Fibroblast of skin of scalp (primary cell): Measurements from ENCODE around the gene COPS4.
"Not testable (repeated sequence)": the region's sequence is repeated elsewhere in the genome, so short reads cannot be mapped to it uniquely, and the experiment has no call there.

Source experiments
- DNase-seq: peaks from one replicate; pipeline ENCODE4 v3.0.0-alpha.2; 2013

The COPS4 gene

DNA sequence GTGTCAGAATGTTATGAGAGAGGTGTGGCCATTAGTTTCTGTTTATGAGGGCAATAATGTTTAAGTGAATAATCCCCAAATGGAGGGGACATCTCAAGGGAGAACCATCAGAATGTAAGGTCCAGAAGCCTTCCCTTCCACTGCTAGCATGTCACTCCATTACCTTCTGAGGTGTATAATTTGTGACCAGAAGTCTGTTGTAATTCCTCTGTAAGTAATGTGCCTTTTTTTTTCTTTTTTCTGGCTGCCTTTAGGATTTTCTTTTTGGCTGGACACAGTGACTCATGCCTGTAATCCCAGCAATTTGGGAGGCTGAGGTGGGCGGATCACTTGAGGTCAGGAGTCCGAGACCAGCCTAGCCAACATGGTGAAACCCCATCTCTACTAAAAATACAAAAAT lies 10.8 kb upstream of the COPS4 start:
- DNase-seq: no peak

DNA sequence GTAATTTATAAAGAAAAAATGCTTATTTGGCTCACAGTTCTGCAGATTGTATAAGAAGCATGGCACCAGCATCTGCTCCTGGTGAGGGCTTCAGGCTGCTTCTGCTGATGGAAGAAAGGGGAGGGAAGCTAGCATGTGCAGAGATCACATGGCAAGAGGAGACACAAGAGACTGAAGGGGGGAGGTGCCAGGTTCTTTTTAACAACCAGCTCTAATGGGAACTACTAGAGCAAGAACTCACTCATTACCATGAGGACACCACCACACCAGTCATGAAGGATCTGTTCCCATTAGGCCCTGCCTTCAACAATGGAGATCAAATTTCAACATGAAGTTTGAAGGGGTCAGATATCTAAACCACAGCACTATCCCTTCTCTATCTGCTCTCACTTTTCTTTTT lies 9.4 kb upstream of the COPS4 start:
- DNase-seq: no peak

DNA sequence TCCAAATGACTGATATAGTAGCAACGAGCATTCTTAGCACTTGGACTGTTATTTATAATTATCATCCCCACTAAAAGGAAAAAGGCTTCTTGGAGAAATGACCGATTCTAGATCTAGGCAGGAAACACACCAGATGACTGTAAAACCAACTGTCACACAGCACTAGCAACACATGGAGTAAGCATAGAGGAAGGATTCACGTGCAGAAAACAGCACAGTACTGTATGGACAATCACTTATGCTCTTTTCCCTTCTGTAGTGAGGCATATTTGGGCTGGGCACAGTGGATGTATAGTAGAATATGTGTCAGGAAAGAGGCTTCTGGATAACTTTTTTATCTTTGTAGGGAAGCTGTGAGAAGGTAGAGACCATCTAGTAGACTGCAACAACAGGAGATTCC lies 6.0 kb upstream of the COPS4 start:
- DNase-seq: no peak

DNA sequence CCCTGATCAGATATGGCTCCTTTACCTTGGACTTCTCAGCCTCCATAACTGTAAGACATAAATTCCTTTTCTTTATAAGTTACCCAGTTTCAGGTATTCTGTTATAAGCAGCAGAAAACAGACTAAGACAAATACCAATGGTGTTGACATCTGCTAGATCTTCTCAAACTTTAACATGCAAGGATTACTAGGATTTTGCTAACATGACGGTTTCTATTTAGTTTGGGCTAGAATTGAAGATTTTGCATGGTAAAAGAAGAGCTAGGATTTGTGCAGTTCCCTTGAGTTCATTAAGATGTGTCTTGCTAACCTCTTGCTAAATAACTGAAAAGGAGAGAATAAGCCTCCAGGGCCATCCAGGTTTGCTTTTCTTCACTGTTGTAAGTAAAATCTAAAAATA lies 5.3 kb upstream of the COPS4 start:
- no peak for DNase-seq

DNA sequence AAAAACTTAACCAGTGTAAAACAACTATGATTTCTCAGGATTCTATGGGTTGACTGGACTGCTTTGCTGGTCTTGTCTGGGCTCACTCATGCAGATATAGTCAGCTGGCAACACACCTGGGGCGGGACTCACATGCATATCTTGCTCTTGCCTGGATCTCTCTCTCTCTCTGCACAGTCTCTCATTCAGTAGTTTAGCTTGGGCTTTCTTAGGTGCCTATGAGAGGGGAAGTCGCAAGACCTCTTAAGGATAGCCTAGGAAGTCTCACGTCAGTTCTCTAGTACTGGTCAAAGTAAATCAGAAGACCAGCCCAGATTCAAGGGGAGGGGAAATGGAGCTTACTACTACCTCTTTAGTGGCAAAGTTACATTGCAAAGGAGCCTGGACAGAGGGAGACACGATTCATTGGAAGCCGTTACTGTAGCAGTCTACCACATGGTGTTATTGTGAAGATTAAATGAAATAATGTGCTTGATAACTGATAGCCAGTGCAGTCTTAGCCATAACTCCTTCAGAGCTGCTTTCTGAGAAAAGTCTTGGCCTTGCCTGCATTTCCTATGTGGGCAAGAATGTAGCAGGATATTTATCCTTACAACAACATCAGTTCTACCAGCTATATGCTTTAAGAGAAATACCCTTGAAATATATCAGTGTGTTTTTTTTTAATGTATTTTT lies 2.1 kb downstream of the COPS4 start:
- no peak for DNase-seq

DNA sequence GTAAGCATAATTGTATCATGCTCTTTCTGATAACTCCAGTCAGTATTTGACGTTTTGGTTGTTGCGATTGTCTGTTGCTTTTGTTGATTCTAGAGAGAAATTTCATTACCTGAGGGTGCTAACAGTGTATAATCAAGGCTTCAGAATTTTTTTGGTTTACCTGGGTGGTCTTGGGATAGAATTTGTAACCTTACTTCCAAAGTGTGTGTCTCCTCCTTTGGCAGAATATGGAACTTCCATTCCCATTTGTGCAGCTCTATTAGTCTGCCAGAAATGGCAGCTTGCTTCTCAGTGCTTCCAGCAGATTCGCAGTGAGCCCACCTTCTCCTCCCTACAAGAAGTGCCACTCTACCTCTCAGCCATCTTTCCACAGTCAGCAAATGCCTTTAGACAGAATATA lies 5.3 kb downstream of the COPS4 start:
- DNase-seq: no peak

DNA sequence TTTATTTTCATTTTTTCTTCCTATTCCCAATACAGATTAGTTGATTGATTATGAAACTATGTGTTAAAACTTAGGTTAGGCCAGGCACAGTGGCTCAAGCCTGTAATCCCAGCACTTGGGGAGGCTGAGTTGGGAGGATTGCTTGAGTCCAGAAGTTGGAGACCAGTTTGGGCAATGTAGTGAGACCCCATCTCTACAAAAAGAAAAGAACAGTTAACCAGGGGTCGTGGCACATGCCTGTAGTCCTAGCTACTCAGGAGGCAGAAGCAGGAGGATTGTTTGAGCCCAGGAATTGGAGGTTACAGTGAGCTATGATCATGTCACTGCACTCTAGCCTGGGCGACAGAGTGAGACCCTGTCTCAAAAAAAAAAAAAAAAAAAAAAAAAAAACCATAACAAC lies 8.2 kb downstream of the COPS4 start:
- not testable (repeated sequence) for DNase-seq

DNA sequence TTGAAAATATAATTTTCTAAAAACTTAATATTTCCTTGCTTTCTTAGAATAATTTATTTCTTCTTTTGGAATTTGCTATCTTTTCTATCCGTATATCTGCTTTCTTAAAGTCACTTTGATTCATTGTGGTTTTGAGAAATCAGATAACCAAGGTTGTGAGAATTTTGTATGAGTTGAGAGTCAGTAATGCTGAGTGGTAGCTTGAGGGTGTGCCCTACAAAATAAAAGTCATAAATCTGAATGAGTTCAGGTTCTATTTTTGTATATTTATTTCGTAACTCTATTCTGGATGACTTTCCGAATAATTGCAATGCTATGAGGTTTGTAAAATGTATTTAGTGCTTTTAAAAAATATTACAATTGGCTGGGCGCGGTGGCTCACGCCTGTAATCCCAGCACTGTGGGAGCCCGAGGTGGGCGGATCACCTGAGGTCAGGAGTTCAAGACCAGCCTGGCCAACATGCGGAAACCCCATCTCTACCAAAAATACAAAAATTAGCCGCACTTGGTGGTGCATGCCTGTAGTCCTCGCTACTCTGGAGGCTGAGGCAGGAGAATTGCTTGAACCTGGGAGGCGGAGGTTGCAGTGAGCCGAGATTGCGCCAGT lies 8.9 kb downstream of the COPS4 start:
- peak; percentile 31 for DNase-seq

DNA sequence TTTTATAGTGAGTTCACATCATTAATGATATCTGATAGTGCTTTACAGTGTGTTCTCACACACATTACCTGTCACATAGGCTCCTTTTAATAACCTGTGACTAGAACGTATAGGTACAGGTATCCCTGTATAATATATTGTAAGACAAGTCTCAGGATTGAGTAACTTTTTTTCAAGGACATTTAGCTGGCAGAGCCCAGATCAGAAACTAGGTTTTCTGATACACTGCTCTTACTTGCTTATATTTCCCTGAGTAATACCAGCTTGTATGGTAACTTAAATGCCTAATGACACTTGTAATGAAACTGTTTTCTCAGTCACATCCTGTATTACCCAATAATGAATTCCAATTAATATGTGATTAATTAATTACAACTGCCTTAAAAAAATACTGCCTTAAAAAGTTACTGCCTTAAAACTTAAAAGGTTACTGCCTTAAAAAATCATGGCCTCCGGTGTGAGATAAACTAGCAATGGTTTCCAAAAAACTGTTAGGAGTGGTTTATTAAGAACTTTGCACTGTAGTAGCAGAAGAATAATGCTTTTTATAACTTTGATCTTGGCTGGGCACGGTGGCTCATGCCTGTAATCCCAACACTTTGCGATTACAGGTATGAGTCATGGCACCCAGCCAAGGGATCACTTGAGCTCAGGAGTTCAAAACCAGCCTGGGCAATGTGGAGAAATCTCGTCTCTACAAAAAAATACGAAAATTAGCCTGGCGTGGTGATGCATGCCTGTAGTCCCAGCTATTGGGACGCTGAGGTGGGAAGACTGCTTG lies 11.9 kb downstream of the COPS4 start:
- DNase-seq: no peak

DNA sequence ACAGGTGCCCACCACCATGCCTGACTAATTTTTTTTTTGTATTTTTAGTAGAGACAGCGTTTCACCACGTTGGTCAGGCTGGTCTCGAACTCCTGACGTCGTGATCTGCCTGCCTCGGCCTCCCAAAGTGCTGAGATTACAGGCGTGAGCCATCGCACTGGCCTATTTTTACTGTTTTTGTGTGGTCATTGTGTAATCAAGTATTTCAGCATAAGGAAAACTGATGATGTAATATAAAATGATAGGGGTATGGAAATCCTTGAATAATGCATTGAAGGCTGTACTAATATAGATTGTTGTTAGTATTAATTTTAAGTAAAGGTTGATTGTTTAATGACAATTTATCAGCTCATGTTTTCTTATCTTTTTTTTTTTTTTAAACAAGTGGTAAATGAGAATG lies 13.8 kb downstream of the COPS4 start:
- not testable (repeated sequence) for DNase-seq

DNA sequence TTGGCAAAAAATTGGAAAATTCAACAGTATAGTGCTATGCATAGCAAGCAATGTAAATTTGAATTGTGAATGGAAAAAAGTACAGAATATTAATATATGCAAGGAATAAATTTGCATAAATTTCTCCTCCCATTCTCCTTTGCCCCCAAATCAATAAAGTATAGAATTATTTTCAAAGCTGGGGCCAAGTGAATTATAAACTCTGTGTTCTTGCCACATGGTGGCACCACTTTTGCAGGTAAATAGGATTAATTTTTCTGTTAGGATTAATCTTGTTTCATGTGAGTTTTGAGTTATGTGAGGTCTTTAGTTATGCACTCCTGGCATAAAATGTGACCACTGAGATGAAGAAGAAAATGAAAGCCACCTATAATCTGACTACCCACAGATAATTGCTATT lies 19.9 kb downstream of the COPS4 start:
- peak; percentile 17 for DNase-seq

DNA sequence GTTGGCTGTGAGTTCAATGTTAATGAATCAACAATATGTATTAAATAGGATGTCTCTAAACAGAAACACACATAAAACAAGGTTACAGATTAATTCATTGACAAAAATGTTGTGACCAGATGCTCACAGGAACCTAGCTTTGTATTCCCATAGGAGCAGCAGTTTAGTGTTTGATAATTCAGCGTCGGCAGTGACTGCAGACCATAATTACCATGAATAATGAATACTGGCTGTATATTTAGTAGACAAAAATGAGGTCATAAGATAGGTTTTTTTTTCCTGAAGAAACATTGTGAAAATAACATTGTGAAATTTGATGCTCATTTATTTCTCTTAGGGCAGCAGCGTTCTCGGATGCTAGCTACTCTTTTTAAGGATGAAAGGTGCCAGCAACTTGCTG lies 27.8 kb downstream of the COPS4 start:
- no peak for DNase-seq

DNA sequence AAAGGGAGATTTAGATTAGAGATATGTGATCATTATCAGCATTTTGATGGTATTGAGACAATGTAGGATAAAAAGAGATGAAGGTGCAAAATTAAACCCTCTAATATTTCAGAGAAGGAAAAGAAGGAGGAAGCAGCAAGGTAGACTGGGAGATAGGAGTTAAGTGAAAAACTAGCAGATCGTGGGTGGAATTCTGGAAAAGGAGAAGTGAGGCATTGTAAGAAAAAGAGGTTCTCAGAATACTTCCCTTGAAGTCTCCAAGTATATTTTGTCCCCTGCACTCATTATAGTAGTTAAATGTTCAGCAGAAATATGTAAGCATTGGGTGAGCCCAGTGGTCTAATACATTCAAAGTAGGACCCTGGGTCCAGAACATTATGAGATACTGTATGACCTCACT lies 30.3 kb downstream of the COPS4 start:
- no peak for DNase-seq

DNA sequence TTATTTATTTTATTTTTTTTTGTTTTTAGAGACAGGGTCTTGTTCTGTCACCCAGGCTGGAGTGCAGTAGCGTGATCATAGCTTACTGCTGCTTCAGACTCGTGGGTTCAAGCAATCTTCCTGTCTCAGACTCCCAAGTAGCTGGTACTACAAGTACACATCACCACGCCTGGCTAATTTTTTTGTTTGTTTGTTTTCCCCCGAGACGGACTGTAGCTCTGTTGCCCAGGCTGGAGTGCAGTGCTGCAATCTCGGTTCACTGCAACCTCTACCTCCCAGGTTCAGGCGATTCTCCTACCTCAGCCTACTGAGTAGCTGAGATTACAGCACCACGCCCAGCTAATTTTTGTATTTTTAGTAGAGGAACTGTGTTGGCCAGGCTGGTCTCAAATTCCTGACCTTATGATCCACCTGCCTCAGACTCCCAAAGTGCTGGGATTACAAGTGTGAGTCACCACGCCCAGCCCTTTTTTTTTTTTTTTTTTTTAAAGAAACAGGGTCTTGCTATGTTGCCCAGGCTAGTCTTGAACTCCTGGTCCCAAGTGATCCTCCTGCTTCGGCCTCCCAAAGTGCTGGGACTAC lies 32.2 kb downstream of the COPS4 start:
- no peak for DNase-seq

DNA sequence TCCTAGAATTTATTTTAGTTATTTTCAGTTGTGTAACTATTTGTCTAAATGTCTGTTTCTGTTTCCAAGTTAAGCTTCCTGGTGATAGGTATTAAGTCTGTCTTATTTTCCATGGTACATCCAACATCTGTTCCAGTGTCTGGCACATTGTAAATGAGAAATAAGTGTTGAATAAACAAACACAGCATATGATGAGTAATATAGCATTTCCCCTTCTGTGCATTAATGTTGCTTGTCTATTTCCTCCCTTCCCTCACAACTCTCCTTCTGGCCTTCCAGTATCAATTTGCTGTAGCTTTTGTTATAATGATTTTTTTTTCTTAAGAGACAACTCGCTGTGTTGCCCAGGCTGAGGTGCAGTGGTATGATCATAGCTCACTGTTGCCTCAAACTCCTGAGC lies 36.1 kb downstream of the COPS4 start:
- DNase-seq: no peak

DNA sequence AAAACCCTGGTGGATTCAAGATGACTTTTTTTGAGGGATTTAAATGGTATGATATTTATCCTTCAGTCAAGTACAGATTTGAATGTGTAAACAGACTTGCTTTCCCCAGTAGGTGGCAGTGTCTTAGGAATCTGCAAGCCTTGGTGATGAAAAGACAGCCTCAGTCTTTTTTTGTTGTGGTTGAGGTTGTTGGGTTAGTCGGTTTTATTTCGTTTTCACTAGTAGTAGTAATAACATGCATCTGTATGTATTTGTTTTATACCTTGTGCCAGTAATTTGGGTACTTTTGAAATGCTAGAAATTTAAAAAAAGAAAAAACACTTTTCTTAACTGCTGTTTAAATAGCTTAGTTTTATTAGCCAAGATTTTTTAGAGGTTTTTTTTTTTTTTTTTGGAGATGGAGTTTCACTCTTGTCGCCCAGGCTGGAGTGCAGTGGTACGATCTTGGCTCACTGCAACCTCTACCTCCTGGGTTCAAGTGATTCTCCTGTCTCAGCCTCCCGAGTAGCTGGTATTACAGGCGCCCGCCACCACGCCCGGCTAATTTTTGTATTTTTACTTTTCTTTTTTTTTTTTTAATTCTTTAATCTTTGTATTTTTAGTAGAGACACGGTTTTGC lies 39.2 kb downstream of the COPS4 start:
- DNase-seq: peak; percentile 82

DNA sequence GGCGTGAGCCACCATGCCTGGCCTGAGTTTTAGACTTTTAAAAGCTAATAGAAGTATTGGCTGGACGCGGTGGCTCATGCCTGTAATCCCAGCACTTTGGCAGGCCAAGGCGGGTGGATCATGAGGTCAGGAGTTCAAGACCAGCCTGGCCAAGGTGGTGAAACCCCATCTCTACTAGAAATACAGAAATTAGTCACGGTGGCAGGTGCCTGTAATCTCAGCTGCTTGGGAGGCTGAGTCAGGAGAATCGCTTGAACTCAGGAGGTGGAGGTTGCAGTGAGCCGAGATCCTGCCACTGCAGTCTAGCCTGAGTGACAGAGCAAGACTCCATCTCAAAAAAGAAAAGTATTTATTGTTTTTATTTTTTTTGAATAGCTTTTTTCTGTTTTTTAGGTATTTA lies 39.8 kb downstream of the COPS4 start:
- DNase-seq: not testable (repeated sequence)

DNA sequence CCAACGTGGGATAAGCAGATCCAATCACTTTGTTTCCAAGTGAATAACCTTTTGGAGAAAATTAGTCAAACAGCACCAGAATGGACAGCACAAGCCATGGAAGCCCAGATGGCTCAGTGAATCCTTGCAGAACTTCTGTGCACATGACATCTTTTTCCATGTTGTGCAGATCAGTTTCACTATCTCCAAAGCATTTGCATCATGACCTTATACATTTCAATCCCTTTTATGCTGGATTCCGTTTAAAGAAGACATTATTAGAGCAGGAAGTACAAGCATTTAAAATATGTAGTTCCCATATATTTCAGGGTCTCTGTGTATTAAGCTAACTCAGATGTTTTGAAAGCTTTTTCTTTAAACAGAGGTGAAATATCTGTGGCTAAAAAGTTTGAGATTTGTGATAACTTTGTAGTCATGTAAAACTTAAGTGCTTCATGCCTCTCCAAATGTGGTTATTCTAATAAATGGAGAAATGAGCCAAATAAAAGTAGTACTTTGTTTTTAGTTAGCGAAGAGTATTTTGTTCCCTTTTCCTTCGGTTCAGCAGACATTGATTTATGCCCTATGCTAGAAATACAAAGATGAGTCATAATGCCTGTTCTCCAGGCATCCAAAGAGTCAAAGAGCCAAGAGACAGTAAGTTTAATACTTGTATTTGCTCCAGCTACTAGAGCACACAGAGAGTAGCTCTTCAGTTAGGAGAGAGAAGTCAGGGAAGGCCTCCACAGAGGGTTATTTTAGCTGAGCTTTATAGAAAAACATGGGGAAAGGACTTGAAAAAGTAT lies 40.5 kb downstream of the COPS4 start:
- peak; percentile 52 for DNase-seq

DNA sequence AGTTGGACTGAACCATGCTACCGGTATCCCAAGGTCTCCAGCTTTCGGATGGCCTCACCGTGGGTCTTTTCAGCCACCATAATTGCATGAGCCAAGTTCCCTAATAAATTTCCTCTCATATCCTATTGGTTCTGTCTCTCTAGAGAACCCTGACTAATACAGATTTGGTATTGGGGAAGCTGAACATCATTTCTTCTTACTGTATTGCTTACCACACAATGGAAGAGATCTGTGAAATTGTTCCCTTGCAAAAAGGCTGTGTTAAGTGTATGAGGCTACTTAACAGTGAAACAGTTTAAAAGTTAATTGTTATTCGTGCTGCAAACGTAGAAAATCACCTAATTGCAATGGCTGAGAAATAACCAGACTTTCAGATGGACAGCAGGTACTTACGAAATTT lies 45.6 kb downstream of the COPS4 start:
- DNase-seq: no peak

DNA sequence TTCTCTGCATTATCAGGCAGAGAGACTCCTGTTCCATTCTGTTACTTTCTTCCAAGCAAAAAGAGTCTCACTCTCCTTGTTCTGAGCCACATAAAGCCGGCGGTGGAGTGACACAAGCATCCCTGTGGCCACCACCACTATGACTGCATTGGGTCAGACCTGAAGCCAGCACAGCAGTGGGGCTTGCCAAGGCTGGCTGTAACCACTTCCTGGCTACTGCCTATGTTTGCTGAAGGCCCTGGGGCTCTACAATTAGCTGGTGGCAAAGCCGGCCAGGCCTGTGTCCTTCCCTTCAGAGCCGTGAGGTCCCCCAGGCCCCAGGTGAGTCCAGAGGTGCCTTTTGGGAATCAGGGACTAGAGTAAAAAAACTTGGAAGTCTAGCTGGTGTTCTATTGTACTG lies 47.8 kb downstream of the COPS4 start:
- no peak for DNase-seq

DNA sequence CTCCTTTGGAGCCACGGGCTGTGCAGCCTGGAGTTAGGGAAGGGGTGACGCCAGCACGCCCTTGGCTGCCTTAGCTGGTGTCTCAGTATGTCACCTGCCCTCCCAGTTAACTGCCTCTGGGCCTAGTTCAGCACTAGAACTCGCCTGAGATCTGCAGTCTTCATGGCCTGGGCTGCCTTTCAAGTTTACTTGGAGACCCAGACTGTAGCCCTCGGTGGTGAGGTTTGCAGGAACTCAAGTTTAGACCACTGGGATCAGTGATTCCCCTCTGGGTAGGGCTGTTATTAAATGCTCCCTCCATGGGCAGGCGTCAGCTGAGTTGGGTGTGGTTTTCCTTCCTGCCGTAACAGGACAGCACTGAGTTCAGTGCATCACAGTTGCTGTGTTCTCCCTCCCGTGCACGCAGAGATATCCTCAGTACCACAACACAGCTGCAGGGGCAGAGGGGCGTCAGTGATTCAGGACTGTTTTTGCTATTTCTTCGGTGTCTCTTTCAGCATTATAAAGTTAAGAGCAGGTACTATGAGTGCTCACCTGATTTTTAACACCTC lies 49.0 kb downstream of the COPS4 start:
- DNase-seq: no peak

DNA sequence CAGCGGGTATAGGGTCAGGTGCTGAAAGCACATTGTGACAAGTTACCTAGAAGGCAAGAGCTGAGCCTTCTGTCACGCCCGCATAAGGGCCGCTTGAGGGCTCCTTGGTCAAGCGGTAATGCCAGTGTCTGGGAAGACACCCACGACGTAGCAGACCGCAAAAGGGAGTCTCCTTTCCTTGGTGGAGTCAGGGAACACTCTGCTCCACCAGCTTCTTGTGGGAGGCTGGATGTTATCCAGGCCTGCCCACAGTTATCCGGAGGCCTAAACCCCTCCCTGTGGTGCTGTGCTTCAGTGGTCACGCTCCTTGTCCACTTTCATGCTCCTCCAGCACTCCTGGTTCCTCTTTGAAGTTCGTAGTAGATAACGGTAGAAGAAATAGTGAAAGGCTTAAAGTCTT lies 50.0 kb downstream of the COPS4 start:
- not testable (repeated sequence) for DNase-seq
